Endodermal cell (in vitro differentiated cells): ENCODE data around the gene RBMS3. TPM values are rescaled to one million over a fixed set of nuclear protein-coding genes. Genes with fewer than 3 reads are reported as not detected.
"Not testable (repeated sequence)": the region's sequence is repeated elsewhere in the genome, so short reads cannot be mapped to it uniquely, and the experiment has no call there.

Experiments used
- DNase-seq: peaks from one replicate; pipeline ENCODE4 v3.0.0-alpha.2; 2017
- H3K27ac ChIP-seq: 2 replicates; pipeline ENCODE4 v1.5.1; 2013; ENCODE audit warnings: mild to moderate bottlenecking, low read depth, low read length, moderate library complexity
- H3K27me3 ChIP-seq: 2 replicates; pipeline ENCODE4 v1.6.1; 2013; ENCODE audit warnings: mild to moderate bottlenecking, low read length, moderate library complexity; ENCODE audit not compliant: insufficient read depth, control insufficient read depth, poor library complexity, severe bottlenecking
- H3K36me3 ChIP-seq: 2 replicates; pipeline ENCODE4 v1.7.0; 2013; ENCODE audit warnings: mild to moderate bottlenecking, low read length, moderate library complexity; ENCODE audit not compliant: control insufficient read depth, insufficient read depth
- H3K4me1 ChIP-seq: one replicate; pipeline ENCODE4 v1.7.0; 2013; ENCODE audit warnings: low read length; ENCODE audit not compliant: control insufficient read depth, insufficient read depth
- H3K4me3 ChIP-seq: 2 replicates; pipeline ENCODE4 v1.5.1; 2013; ENCODE audit warnings: mild to moderate bottlenecking, low read length, moderate library complexity
- H3K9ac ChIP-seq: 2 replicates; pipeline ENCODE4 v1.6.1; 2013; ENCODE audit warnings: mild to moderate bottlenecking, low read length, moderate library complexity; ENCODE audit not compliant: poor library complexity, severe bottlenecking; ENCODE audit errors: extremely low read depth
- H3K9me3 ChIP-seq: 2 replicates; pipeline ENCODE4 v1.6.1; 2013; ENCODE audit warnings: mild to moderate bottlenecking, low read length, moderate library complexity; ENCODE audit not compliant: control insufficient read depth
- H3K27ac Mint-ChIP-seq: 2 replicates; pipeline ENCODE4 v1.8.0; 2020; ENCODE audit warnings: mixed read lengths
- H3K27me3 Mint-ChIP-seq: 2 replicates; pipeline ENCODE4 v1.8.0; 2021; ENCODE audit warnings: mild to moderate bottlenecking, mixed read lengths; ENCODE audit not compliant: insufficient read depth
- H3K36me3 Mint-ChIP-seq: 2 replicates; pipeline ENCODE4 v1.8.0; 2020; ENCODE audit warnings: low read depth, mixed read lengths
- H3K4me1 Mint-ChIP-seq: 2 replicates; pipeline ENCODE4 v1.8.0; 2020; ENCODE audit warnings: mixed read lengths
- H3K4me3 Mint-ChIP-seq: 2 replicates; pipeline ENCODE4 v1.8.0; 2020; ENCODE audit warnings: mild to moderate bottlenecking, moderate library complexity, mixed read lengths
- H3K9me3 Mint-ChIP-seq: 2 replicates; pipeline ENCODE4 v1.8.0; 2020; ENCODE audit warnings: mild to moderate bottlenecking, mixed read lengths
- CTCF ChIP-seq: fragments of 200-600 bp; sonication (generic); conservative IDR thresholded peaks from 2 replicates; pipeline ENCODE4 v1.5.0; 2021; ENCODE audit warnings: antibody characterized with exemption, mild to moderate bottlenecking
- WGBS, 2 experiments: methylation state at CpG; one replicate each; pipeline versions ENCODE4 v1.1.5 to v1.1.7; 2013; ENCODE audit warnings: missing lambda C conversion rate in 2 of 2, mixed read lengths in 1 of 2; ENCODE audit not compliant: insufficient coverage in 1 of 2, insufficient read length in 1 of 2; 5-methylcytosine and 5-hydroxymethylcytosine counted together
- total RNA-seq, 2 donors: library from RNA; stranded (reverse); fragmentation: NEBNext Ultra II Directional in 1 of 2; extraction: Animal tissue kit (Norgen Biotek cat#: 25700) in 1 of 2; gene quantifications; 2 replicates in 1 of 2; 3 replicates in 1 of 2; pipeline ENCODE4 v1.2.1, GENCODE V29; 2021

Gene RBMS3
- total RNA-seq, 2 donors from 2014 or later: 2.0 to 7.3 TPM

GRCh38 chr3:30034246-30034991 lies 753.5 kb downstream of the RBMS3 start:
- no peak overlapping the region for H3K9ac ChIP-seq
- H3K4me1 Mint-ChIP-seq: no peaks in the 10 kb centered on the region
- no peak overlapping the region for H3K4me3 ChIP-seq
- H3K9me3 ChIP-seq: peaks cover 7% of the 10 kb centered on the region
- H3K27me3 ChIP-seq: no peaks in the 10 kb centered on the region
- WGBS, 2 experiments: 86 to 88% methylated on average over 1 of the region's 1 CpG
- no peaks in the 10 kb centered on the region for H3K36me3 Mint-ChIP-seq
- no peak overlapping the region for H3K4me3 Mint-ChIP-seq
- no peaks in the 10 kb centered on the region for H3K4me1 ChIP-seq
- no peak overlapping the region for H3K27ac Mint-ChIP-seq
- H3K9me3 Mint-ChIP-seq: peaks cover 7% of the 10 kb centered on the region
- no peak overlapping the region for H3K27ac ChIP-seq
- no peak for DNase-seq
- H3K27me3 Mint-ChIP-seq: no peaks in the 10 kb centered on the region
- TF ChIP-seq CTCF: no peak
- H3K36me3 ChIP-seq: no peaks in the 10 kb centered on the region

GRCh38 chr3:30035935-30036567 lies 755.2 kb downstream of the RBMS3 start:
- no peaks in the 10 kb centered on the region for H3K36me3 Mint-ChIP-seq
- Histone ChIP-seq H3K4me3 (no peak overlapping the region), H3K27ac (no peak overlapping the region), H3K36me3 (no peaks in the 10 kb centered on the region), H3K4me1 (no peaks in the 10 kb centered on the region), H3K9ac (no peak overlapping the region), H3K27me3 (no peaks in the 10 kb centered on the region), H3K9me3 (peaks cover 10% of the 10 kb centered on the region)
- WGBS, 2 experiments: 98% methylated on average over 4 of the region's 4 CpGs; no CpG with 5 or more reads in 1 of the 2 experiments
- H3K27me3 Mint-ChIP-seq: no peaks in the 10 kb centered on the region
- H3K4me3 Mint-ChIP-seq: no peak overlapping the region
- DNase-seq: no peak
- TF ChIP-seq CTCF: no peak
- H3K9me3 Mint-ChIP-seq: peaks cover 13% of the 10 kb centered on the region
- peaks cover 8% of the 10 kb centered on the region for H3K4me1 Mint-ChIP-seq
- no peak overlapping the region for H3K27ac Mint-ChIP-seq

- Histone ChIP-seq H3K36me3 (no peaks in the 10 kb centered on the region), H3K27me3 (no peaks in the 10 kb centered on the region), H3K9me3 (peaks cover 10% of the 10 kb centered on the region), H3K4me3 (no peak overlapping the region), H3K27ac (no peak overlapping the region), H3K9ac (no peak overlapping the region), H3K4me1 (no peaks in the 10 kb centered on the region)
- Mint-ChIP-seq H3K27me3 (no peaks in the 10 kb centered on the region), H3K9me3 (peaks cover 13% of the 10 kb centered on the region), H3K4me1 (peaks cover 41% of the 10 kb centered on the region), H3K4me3 (no peak overlapping the region), H3K36me3 (no peaks in the 10 kb centered on the region), H3K27ac (no peak overlapping the region)
- no peak for DNase-seq
- 96 to 100% methylated on average over 1 to 4 of the region's 4 CpGs for WGBS, 2 experiments
- no peak for TF ChIP-seq CTCF
These were observed 759.3 kb downstream of the RBMS3 start for GRCh38 chr3:30040126-30040525.

- not testable (repeated sequence) for H3K27ac ChIP-seq, H3K27me3 ChIP-seq, H3K36me3 ChIP-seq, H3K27me3 Mint-ChIP-seq, H3K4me1 ChIP-seq, H3K4me3 ChIP-seq, DNase-seq, H3K9ac ChIP-seq, H3K36me3 Mint-ChIP-seq, H3K9me3 ChIP-seq
- peaks cover 13% of the 10 kb centered on the region for H3K9me3 Mint-ChIP-seq
- peak overlapping the region; percentile 69 for H3K27ac Mint-ChIP-seq
- H3K4me3 Mint-ChIP-seq: peak overlapping the region; percentile 14
- 40% methylated on average over 3 of the region's 3 CpGs; no CpG with 5 or more reads in 1 of the 2 experiments for WGBS, 2 experiments
- H3K4me1 Mint-ChIP-seq: peaks cover 41% of the 10 kb centered on the region
These were observed 760.6 kb downstream of the RBMS3 start for GRCh38 chr3:30041481-30041880.
